ENCODE results near the gene TES. TPM values are rescaled to one million over a fixed set of nuclear protein-coding genes. Genes with fewer than 3 reads are reported as not detected.

TES gene
- total RNA-seq, 1 donor from 2014 or later = 232 TPM

DNA sequence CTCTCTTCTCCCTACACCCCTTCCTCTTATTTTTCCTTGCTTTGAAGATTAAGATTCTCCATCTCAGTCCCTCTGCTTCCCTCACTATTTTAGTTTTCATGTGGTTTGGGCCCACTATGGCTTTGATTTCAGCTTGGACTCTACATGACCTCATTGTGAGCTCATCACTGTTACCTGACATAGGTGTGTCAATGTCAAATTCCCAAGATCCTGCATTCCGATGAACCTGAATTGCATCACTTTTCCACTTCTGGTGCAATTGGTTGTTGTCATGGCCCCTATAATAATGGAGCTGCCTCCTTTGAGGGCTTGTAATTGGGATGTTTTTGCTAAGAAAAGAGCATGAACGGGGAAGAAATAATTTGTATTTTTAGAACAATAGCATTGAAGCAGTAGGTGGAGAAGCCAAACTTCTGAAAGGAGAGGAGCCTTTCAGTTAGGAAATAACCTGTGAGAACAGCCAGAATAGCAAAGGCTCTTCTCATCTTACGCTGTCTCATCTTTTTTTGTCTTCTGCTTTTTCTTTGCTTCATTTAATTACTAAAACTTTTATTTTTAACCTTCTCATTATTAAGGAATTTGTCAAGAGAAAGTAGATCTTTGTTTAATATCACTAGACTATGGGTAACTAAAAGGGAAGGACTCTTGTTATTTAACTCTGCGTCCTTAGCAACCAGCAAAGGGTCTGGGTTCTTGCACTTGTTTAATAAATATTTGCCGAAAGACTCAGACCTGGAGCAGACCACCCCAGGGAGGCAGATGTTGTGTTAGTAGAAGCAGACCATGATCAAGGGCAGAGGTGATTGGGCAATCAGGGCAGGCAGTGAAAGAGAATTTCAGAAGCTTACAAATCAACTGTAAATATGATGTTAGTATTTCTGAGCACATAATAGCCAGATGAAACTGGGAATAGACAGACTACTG is 95.4 kb downstream of the TES start:
- Mint-ChIP-seq H3K36me3 (ENCODE audit: unreplicated experiment) (no peaks in the 10 kb centered on the region), H3K9me3 (ENCODE audit: unreplicated experiment) (no peaks in the 10 kb centered on the region), H3K27ac (ENCODE audit: unreplicated experiment) (peak overlapping the region; percentile 59), H3K4me3 (ENCODE audit: unreplicated experiment) (no peak overlapping the region), H3K4me1 (ENCODE audit: unreplicated experiment) (peaks cover 12% of the 10 kb centered on the region), H3K27me3 (ENCODE audit: unreplicated experiment) (no peaks in the 10 kb centered on the region)
- TF ChIP-seq, protein P1, sequence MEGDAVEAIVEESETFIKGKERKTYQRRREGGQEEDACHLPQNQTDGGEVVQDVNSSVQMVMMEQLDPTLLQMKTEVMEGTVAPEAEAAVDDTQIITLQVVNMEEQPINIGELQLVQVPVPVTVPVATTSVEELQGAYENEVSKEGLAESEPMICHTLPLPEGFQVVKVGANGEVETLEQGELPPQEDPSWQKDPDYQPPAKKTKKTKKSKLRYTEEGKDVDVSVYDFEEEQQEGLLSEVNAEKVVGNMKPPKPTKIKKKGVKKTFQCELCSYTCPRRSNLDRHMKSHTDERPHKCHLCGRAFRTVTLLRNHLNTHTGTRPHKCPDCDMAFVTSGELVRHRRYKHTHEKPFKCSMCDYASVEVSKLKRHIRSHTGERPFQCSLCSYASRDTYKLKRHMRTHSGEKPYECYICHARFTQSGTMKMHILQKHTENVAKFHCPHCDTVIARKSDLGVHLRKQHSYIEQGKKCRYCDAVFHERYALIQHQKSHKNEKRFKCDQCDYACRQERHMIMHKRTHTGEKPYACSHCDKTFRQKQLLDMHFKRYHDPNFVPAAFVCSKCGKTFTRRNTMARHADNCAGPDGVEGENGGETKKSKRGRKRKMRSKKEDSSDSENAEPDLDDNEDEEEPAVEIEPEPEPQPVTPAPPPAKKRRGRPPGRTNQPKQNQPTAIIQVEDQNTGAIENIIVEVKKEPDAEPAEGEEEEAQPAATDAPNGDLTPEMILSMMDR (IDR thresholded peaks at IDR 0.05) = no peak
- DNase-seq (ENCODE audit: extremely low spot score, unreplicated experiment) = no peak

DNA sequence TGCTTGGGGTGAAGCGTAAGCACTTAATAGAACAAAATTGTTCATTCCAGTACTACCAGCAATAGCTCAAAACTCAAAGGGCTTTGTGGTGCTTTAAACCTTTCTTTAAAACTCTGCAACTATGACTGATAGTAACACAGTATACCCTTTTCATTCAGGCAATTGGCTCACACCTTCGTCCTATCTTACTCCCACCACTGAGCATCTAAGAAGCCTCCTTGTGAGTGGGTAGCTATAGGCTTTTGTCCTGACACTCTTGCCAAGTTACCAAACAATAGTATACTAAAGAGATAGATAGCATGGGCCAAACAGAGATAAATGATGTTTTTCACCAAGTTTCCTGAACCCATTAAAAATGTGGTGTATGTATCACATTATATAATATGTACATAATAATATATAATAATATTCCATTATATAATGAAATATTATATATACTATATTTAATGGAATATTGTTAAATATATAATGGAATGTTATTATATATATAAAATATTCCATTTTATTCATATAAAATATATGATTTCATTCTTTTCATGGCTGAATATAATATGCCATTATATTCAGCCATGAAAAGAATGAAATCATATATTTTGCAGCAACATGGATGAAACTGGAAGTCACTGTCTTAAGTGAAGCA is 96.2 kb downstream of the TES start:
- Mint-ChIP-seq H3K36me3 (ENCODE audit: unreplicated experiment) (no peaks in the 10 kb centered on the region), H3K4me3 (ENCODE audit: unreplicated experiment) (no peak overlapping the region), H3K4me1 (ENCODE audit: unreplicated experiment) (peaks cover 12% of the 10 kb centered on the region), H3K9me3 (ENCODE audit: unreplicated experiment) (no peaks in the 10 kb centered on the region), H3K27me3 (ENCODE audit: unreplicated experiment) (no peaks in the 10 kb centered on the region), H3K27ac (ENCODE audit: unreplicated experiment) (no peak overlapping the region)
- no peak for DNase-seq (ENCODE audit: extremely low spot score, unreplicated experiment)
- TF ChIP-seq, protein P1 (IDR thresholded peaks at IDR 0.05) = no peak

DNA sequence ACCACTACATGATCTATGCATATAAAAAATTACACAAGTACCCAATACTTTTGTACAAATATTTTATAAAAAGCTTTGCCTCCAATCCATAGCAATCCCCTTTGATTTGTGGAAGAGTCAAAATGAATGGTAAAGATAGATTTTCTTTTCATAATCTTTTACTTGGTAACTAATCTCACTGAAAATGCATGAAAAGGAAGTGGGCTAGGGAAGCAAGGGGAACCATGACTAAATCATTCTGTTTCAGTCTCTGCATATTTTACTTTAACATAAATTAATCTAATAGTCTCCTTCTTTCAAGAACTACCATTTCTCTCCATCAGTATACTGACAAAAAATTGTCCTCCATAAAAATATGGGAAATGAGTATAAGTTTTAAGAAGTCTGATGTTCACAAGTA is 96.9 kb downstream of the TES start:
- Mint-ChIP-seq H3K9me3 (ENCODE audit: unreplicated experiment) (no peaks in the 10 kb centered on the region), H3K36me3 (ENCODE audit: unreplicated experiment) (no peaks in the 10 kb centered on the region), H3K4me3 (ENCODE audit: unreplicated experiment) (no peak overlapping the region), H3K27ac (ENCODE audit: unreplicated experiment) (no peak overlapping the region), H3K27me3 (ENCODE audit: unreplicated experiment) (no peaks in the 10 kb centered on the region), H3K4me1 (ENCODE audit: unreplicated experiment) (peaks cover 10% of the 10 kb centered on the region)
- DNase-seq (ENCODE audit: extremely low spot score, unreplicated experiment) = no peak
- TF ChIP-seq, protein P1 (IDR thresholded peaks at IDR 0.05) = no peak

Other genes with a start within 250 kb of the TES start
- not detected in 2 replicates for gene TFEC, start 179.8 kb upstream of the TES start, total RNA-seq